ENCODE measurements around the gene ZNF841. TPM values are rescaled to one million over a fixed set of nuclear protein-coding genes. Genes with fewer than 3 reads are reported as not detected.
"Not testable (repeated sequence)": the region's sequence is repeated elsewhere in the genome, so short reads cannot be mapped to it uniquely, and the experiment has no call there.

Gene ZNF841
- total RNA-seq, 1 donor from 2014 or later = 37.8 TPM

GRCh38 chr19:52028027-52028779 is 67.4 kb downstream of the ZNF841 start, which contains the start of gene ZNF614:
ZNF614 (minus strand) TSS chr19:52028379; CDS start chr19:52025745, 2,634 bp downstream.
- H3K4me2 ChIP-seq (ENCODE audit: low read length) = peak within 1 kb of the TSS; percentile 87
- Mint-ChIP-seq H3K4me1 (ENCODE audit: low read depth, unreplicated experiment) (peaks cover 13% of the 10 kb centered on the region), H3K36me3 (ENCODE audit: low read depth, unreplicated experiment) (peaks cover 46% of the 10 kb centered on the region), H3K9me3 (ENCODE audit: unreplicated experiment) (peaks cover 33% of the 10 kb centered on the region), H3K27ac (ENCODE audit: unreplicated experiment) (peak within 1 kb of the TSS; percentile 97), H3K27me3 (ENCODE audit: low read depth, unreplicated experiment) (no peaks in the 10 kb centered on the region), H3K4me3 (ENCODE audit: unreplicated experiment) (peak within 1 kb of the TSS; percentile 99)
- H3K4me3 ChIP-seq (ENCODE audit: insufficient read depth, low read depth, low read length) = peak within 1 kb of the TSS; percentile 93
- H3K9me3 ChIP-seq (ENCODE audit: insufficient read depth, low read depth, low read length) = peaks cover 19% of the 10 kb centered on the region
- no peak for TF ChIP-seq CTCF (IDR thresholded peaks at IDR 0.05; ENCODE audit: insufficient read depth, low read depth, low read length)
- no peak for TF ChIP-seq EZH2 (IDR thresholded peaks at IDR 0.05; ENCODE audit: insufficient read depth, low read length)
- H3K4me1 ChIP-seq (ENCODE audit: insufficient read depth, low read length) = no peaks in the 10 kb centered on the region
- DNase-seq (ENCODE audit: low read depth) = peak; percentile 83
- no peaks in the 10 kb centered on the region for H4K20me1 ChIP-seq (ENCODE audit: insufficient read depth, low read length)
- peak within 1 kb of the TSS; percentile 98 for H2AFZ ChIP-seq (ENCODE audit: low read depth, low read length)
- peak within 1 kb of the TSS; percentile 96 for H3K9ac ChIP-seq (ENCODE audit: low read length)
- FAIRE-seq = no peak
- H3K27ac ChIP-seq (ENCODE audit: low read depth, low read length) = peak within 1 kb of the TSS; percentile 96
- H3K36me3 ChIP-seq (ENCODE audit: insufficient read depth, low read length) = peaks cover 19% of the 10 kb centered on the region
- H3K79me2 ChIP-seq (ENCODE audit: insufficient read depth, low read length) = peaks cover 25% of the 10 kb centered on the region
- no peaks in the 10 kb centered on the region for H3K27me3 ChIP-seq (ENCODE audit: insufficient read depth, low read length)

GRCh38 chr19:52026255-52026990 is 69.1 kb downstream of the ZNF841 start:
- Mint-ChIP-seq H3K4me1 (ENCODE audit: low read depth, unreplicated experiment) (peaks cover 13% of the 10 kb centered on the region), H3K9me3 (ENCODE audit: unreplicated experiment) (peaks cover 24% of the 10 kb centered on the region), H3K36me3 (ENCODE audit: low read depth, unreplicated experiment) (peaks cover 42% of the 10 kb centered on the region), H3K27ac (ENCODE audit: unreplicated experiment) (peak overlapping the region; percentile 64), H3K4me3 (ENCODE audit: unreplicated experiment) (peak overlapping the region; percentile 99)
- not testable (repeated sequence) for H3K27me3 Mint-ChIP-seq (ENCODE audit: low read depth, unreplicated experiment); H3K4me1 ChIP-seq (ENCODE audit: insufficient read depth, low read length); H3K9ac ChIP-seq (ENCODE audit: low read length); H3K27ac ChIP-seq (ENCODE audit: low read depth, low read length); H4K20me1 ChIP-seq (ENCODE audit: insufficient read depth, low read length); FAIRE-seq; H2AFZ ChIP-seq (ENCODE audit: low read depth, low read length); H3K4me3 ChIP-seq (ENCODE audit: insufficient read depth, low read depth, low read length); H3K4me2 ChIP-seq (ENCODE audit: low read length); H3K9me3 ChIP-seq (ENCODE audit: insufficient read depth, low read depth, low read length); DNase-seq (ENCODE audit: low read depth); H3K27me3 ChIP-seq (ENCODE audit: insufficient read depth, low read length)
- peaks cover 21% of the 10 kb centered on the region for H3K36me3 ChIP-seq (ENCODE audit: insufficient read depth, low read length)
- H3K79me2 ChIP-seq (ENCODE audit: insufficient read depth, low read length) = peaks cover 25% of the 10 kb centered on the region

GRCh38 chr19:52024478-52024877 is 71.1 kb downstream of the ZNF841 start:
- H3K9ac ChIP-seq (ENCODE audit: low read length); H2AFZ ChIP-seq (ENCODE audit: low read depth, low read length); H3K4me1 ChIP-seq (ENCODE audit: insufficient read depth, low read length); FAIRE-seq; H3K9me3 ChIP-seq (ENCODE audit: insufficient read depth, low read depth, low read length); H3K4me3 ChIP-seq (ENCODE audit: insufficient read depth, low read depth, low read length); DNase-seq (ENCODE audit: low read depth); H4K20me1 ChIP-seq (ENCODE audit: insufficient read depth, low read length); H3K4me2 ChIP-seq (ENCODE audit: low read length); H3K4me3 Mint-ChIP-seq (ENCODE audit: unreplicated experiment); H3K27me3 Mint-ChIP-seq (ENCODE audit: low read depth, unreplicated experiment); H3K4me1 Mint-ChIP-seq (ENCODE audit: low read depth, unreplicated experiment); H3K27ac ChIP-seq (ENCODE audit: low read depth, low read length); H3K27me3 ChIP-seq (ENCODE audit: insufficient read depth, low read length): not testable (repeated sequence)
- peak overlapping the region; percentile 26 for H3K27ac Mint-ChIP-seq (ENCODE audit: unreplicated experiment)
- Histone ChIP-seq H3K36me3 (ENCODE audit: insufficient read depth, low read length) (peaks cover 33% of the 10 kb centered on the region), H3K79me2 (ENCODE audit: insufficient read depth, low read length) (peaks cover 35% of the 10 kb centered on the region)
- peaks cover 17% of the 10 kb centered on the region for H3K9me3 Mint-ChIP-seq (ENCODE audit: unreplicated experiment)
- peaks cover 53% of the 10 kb centered on the region for H3K36me3 Mint-ChIP-seq (ENCODE audit: low read depth, unreplicated experiment)

All from astrocyte (in vitro differentiated cells and primary cell).